Right forelimb (tissue), 1 donor: ENCODE measurements around the gene HSF4.
"Not testable (repeated sequence)": the region's sequence is repeated elsewhere in the genome, so short reads cannot be mapped to it uniquely, and the experiment has no call there.

Source experiments
- DNase-seq: peaks from one replicate; pipeline ENCODE4 v3.0.0-alpha.2; 2018

The HSF4 gene, protein sequence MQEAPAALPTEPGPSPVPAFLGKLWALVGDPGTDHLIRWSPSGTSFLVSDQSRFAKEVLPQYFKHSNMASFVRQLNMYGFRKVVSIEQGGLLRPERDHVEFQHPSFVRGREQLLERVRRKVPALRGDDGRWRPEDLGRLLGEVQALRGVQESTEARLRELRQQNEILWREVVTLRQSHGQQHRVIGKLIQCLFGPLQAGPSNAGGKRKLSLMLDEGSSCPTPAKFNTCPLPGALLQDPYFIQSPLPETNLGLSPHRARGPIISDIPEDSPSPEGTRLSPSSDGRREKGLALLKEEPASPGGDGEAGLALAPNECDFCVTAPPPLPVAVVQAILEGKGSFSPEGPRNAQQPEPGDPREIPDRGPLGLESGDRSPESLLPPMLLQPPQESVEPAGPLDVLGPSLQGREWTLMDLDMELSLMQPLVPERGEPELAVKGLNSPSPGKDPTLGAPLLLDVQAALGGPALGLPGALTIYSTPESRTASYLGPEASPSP

GRCh38 chr16:67164599-67165061 lies at the start of gene HSF4:
Gene HSF4 (plus strand): TSS chr16:67164745. CDS start chr16:67164812, 67 bp downstream.
- DNase-seq = no peak

DNA sequence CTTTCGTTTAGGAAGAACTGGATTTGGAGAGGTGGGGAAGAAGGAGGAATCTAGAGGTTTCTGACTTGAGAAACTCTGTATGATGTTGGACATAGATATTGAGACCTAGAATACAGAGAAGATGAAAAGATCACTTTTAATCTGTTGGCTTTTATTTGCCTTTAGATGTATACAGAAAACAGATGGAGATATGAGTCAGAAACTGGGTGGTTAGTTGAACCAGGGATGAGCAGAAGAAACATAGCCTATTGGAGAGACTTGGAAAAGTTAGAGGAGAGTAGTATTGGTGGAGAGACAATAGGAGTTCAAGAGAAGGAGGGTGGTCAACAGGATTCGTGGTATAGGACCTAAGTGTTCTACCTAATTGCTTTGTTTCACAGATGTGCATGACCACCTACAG lies 49.8 kb upstream of the HSF4 start:
- DNase-seq = no peak

- no peak for DNase-seq
These were observed 48.9 kb upstream of the HSF4 start for GRCh38 chr16:67115639-67116038.

DNA sequence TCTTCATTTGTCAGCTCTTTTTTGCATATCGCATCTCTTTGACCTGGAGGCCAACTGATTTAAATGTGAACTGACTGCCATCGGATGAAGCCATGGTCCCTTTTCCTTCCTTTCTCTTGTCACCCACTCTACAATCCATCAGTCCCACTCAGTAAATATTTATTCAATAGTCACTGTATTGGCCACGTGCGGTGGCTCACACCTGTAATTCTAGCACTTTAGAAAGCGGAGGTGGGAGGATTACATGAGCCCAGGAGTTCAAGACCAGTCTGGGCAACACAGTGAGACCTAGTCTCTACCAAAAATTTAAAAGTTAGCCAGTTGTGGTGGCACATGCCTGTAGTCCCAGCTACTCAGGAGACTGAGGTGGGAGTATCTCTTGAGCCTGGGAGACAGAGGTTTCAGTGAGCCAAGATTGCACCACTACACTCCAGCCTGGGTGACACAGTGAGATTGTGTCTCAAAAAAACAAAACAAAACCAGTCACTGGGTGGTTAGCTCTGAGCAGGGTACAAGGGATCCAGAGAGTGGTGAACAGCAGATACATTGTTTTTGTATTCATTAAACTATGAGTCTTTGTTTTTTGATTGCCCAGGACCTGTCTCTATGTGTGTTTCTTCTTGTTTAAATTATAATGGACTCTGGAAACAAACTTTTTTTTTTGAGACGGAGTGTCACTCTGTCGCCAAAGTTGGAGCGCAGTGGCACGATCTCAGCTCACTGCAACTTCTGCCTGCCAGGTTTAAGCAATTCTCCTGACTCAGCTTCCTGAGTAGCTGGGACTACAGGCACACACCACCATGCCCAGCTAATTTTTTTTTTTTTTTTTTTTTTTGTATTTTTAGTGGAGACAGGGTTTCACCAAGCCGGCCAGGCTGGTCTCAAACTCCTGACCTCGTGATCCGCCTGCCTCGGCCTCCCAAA lies 47.9 kb upstream of the HSF4 start:
- no peak for DNase-seq

GRCh38 chr16:67117716-67118115 lies 46.8 kb upstream of the HSF4 start:
- DNase-seq = no peak

- no peak for DNase-seq
These were observed 44.5 kb upstream of the HSF4 start for GRCh38 chr16:67120025-67120424.

- not testable (repeated sequence) for DNase-seq
These were observed 41.7 kb upstream of the HSF4 start for GRCh38 chr16:67122799-67123198.

DNA sequence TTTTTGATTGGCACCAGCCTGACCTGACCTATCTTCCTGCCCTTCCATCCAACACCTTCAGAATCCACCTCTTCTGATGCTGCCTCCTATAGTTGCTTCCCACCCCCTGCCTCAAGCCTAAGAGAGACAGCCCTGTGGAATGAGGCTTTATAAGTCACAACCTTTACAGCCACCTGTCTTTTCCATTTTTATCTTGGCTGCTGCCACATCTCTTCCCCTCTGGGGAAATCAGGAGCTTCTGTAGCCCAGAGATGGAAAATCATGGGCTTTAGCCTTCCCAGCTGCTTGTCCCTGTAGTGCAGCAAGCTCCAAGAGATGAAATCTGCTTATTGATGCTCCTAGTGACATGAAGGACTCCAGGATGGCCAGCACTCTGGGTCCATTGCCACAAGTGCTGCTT lies 36.1 kb upstream of the HSF4 start:
- no peak for DNase-seq

DNA sequence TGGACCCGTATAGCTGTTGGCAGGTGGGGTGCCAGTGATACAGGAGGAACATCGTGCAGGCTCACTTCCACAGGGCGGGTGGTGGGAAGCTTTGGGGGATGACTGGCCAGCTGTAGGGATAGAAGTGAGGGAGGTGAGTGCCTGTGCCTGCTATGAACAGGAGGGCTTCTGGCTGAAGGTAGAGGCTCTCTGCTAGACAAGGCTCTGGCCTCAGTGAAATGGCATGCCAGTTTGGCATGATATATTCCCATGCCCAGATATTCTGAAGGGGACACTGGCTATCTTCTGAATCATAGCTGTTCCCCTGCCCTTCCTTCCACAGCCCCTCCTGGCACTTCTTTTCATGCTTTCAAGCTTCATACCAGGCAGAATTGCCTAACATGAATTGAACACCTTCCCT lies 35.7 kb upstream of the HSF4 start:
- DNase-seq = no peak

DNA sequence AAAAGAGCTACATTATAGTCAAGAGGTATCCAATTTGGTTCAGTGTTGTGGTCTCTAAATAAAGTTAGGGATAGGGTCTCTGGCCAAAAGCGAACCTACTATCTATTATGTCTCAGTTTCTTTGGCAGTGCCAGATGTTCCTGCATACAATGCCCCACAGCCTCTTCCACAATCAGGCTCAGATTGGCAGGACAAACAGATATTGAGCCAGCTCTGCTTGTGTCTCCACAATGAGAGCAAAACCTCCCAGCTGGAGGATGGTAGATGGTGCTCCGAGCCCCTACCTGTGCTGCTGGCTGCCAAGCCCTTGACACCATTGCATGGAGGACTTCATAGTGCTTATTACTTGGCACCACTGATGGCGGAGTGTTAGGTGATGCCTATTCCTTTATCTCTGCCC lies 35.1 kb upstream of the HSF4 start:
- no peak for DNase-seq

DNA sequence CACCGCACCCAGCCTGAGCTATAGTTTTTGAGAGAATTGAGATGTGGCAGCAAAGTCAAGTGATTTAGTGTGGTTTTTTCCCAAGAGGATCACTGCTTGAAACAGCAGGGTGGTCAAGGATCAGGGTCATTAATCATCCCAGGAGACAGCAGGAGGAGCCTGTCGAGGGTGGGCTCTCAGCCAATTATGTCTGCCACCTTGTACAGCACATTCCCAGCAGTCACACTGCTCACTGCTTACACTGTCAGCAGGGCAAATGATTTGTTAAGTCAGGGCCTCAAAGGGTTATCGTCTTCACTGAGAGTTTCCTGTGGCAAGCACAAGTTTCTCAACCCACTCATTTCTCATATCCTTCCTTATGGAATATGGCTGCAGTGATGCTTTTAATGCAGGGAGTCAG lies 26.9 kb upstream of the HSF4 start:
- no peak for DNase-seq

GRCh38 chr16:67141391-67141790 lies 23.2 kb upstream of the HSF4 start:
- DNase-seq = no peak

DNA sequence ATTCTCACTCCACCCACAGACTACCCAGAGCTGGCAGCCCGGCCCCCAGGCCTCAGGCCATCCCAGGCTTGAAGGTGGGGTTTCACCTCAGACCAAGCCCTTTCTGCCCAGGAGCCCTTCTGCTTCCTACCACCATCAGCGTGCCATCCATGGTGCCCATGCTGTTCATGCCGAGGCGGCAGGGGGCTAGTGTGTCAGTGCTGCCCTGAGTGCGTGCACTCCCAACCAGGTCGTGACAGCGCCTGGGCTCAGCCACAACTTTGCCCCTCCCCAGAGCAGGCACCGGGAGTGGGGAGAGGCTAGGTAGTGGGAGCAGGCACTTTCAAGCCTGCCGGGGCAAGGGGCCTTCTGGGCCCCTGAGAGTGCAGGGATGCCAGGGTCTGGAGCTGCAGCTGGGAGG lies 22.2 kb upstream of the HSF4 start:
- no peak for DNase-seq

DNA sequence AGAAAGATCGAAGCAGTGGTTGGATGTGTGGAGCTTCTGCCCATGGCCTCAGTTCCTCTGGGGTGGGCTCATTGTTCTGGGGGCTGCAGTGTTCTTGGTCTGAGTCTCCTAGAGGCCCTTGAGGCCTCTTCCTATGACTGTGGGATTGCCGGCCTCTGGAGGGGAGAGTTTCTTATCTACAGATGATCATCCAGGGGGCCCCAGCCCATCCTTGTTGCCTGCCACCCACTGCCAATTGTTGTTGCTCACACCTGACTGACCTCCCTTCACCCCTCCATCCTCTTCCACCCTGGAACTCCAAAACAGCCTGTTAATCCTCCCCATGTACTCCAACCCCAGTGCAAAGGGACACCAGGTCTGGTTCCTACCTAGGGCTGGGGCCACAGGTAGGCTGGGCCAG lies 19.6 kb upstream of the HSF4 start:
- DNase-seq = no peak

DNA sequence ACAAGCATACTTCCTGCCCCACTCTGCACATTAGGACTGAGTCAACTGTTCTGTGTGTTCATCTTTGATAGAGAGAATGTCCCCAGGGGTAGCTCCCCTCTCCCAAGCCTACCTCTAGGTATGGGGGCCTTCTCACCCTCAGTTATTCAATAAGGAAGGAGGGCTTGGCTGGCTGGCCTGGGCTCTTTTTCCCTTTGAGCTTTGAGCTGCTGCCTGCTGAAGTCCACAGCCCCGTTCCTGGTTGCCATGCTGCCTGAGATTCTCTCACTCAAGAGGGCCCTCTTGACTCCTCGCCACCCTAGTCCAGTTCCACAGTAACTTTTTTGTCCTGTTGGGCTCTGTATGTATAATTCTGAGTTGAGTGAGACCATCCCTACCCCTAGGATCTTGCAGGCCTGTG lies 18.8 kb upstream of the HSF4 start:
- no peak for DNase-seq

GRCh38 chr16:67146523-67147357 lies 17.8 kb upstream of the HSF4 start:
- DNase-seq = no peak

GRCh38 chr16:67147437-67148140 lies 17.0 kb upstream of the HSF4 start:
- no peak for DNase-seq

GRCh38 chr16:67148221-67148620 lies 16.3 kb upstream of the HSF4 start:
- DNase-seq = no peak

- no peak for DNase-seq
These were observed 15.8 kb upstream of the HSF4 start for GRCh38 chr16:67148656-67149275.

DNA sequence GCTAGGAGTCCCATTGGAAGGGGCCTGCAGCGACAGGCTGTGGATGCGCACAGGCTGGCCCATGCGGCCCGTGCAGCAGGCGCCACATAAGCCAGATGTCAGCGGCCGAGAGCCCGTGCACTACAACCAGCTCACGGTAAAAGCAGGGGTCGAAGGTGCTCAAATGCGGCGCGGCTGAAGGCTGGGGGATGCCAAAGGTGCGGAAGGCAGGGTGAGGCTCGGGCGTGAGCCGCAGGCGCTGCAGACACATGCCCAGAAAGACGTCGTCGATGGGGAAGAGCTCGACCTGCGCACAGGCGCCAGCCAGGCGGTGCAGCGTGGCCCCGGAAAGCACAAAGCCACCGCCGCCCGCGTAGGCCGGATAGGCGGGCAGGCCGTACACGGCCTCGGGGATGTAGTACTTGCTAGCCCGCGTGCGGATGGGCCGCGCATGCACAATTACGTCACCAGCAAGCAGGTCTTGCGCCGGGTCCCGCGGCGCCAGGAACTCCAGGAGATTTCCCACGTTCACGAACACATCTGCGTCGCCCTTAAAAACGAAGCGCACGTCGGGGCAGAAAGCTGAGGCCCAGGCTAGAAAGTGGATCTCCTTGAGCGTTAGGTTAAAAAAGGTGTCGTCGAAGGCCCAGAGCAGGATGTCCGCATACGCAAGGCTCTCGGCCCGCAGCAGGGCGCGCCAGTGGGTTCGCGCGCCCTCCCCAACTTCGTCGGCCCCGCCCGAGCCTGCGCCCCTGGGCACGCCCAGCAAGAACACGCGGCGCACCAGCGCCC lies 15.1 kb upstream of the HSF4 start:
- no peak for DNase-seq
